Mucosa of descending colon (tissue), 3 donors: ENCODE measurements around the gene VPS35L. TPM values are rescaled to one million over a fixed set of nuclear protein-coding genes. Genes with fewer than 3 reads are reported as not detected.

ENCODE experiments used
- ATAC-seq: fragments of 200-7000 bp; cut with Tn5 transposase; one replicate; pipeline ENCODE4 v1.9.1; 2020; ENCODE audit warnings: mild to moderate bottlenecking, moderate library complexity
- DNase-seq, 3 donors: peaks; one replicate each; pipeline ENCODE4 v3.0.0-alpha.2; 2020
- H3K36me3 ChIP-seq: fragments of 200-600 bp; one replicate; pipeline ENCODE4 v1.8.0; 2021; ENCODE audit warnings: low read depth, mild to moderate bottlenecking
- H3K4me1 ChIP-seq: fragments of 200-600 bp; one replicate; pipeline ENCODE4 v1.8.0; 2021; ENCODE audit warnings: low read depth, mild to moderate bottlenecking
- H3K4me3 ChIP-seq: fragments of 200-600 bp; one replicate; pipeline ENCODE4 v1.8.0; 2021; ENCODE audit warnings: mild to moderate bottlenecking
- H3K9me3 ChIP-seq: fragments of 200-600 bp; one replicate; pipeline ENCODE4 v1.8.0; 2021; ENCODE audit warnings: mild to moderate bottlenecking
- intact Hi-C, 2 donors: fragments of 100-400 bp; cut with DNase I in 1 of 2; cut with micrococcal nuclease in 1 of 2; formaldehyde crosslinking; loops; one replicate each; pipeline versions ENCODE4 v1.11.0 to v1.11.1; 2022; cut with DNase I, micrococcal nuclease
- total RNA-seq, 3 donors: library from RNA; stranded (reverse); fragmentation: NEBNext Ultra II Directional in 2 of 3; extraction: Animal tissue kit (Norgen Biotek cat#: 25700) in 2 of 3; gene quantifications; one replicate each; pipeline versions ENCODE4 v1.2.1 to v1.2.4, GENCODE V29; 2021 to 2023
- TF ChIP-seq, protein P1 (sequence below): fragments of 200-600 bp; IDR thresholded peaks from one replicate; pipeline ENCODE4 v1.8.0; 2022; ENCODE audit warnings: antibody characterized with exemption, mild to moderate bottlenecking
- donor health status: DM: no; HTN: no; CAD: no; lungs with moderate emphysema.
- donor health status: DM: no; HTN: no; CAD: no.
- donor health status: DM: no; HTN: yes; CAD: no.

VPS35L gene
- total RNA-seq, 3 donors from 2014 or later = 47.2 to 61.7 (median 61.4) TPM

DNA sequence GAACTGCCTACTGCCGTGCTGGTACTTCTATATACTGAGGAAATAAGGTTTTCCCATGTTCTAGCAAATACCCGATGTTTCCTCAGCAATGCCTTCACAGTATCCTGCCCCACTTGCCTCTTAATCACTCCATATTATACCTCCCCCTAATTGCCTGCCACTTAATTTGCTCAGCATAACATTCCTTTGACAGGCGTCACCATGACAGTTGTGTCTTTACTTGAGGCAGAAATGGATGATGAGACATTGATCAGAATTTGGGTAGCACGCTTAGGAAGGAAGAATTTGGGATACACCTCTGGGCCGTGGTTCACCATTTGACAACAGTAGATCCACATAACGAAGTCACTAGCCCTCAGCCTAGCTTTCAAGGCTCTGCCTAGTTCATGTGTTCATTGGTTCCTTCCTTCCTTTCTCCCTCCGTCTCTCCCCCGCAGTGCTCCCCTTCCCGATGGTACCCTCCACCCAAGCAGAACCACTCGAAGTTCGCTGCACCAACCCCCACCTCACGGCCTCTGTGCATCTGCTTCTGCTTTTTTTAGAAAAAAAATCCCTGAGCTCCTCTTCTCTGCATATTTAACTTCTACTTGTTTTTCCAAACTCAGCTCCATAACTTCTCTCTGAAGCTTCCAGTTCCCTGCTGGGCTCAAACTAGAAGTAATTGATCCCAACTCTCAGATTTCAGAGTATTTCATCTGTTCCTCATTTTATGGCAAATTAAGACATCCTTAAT is 182.0 kb downstream of the VPS35L start:
- no peak for ATAC-seq
- no peak overlapping the region for H3K4me3 ChIP-seq
- TF ChIP-seq, protein P1, sequence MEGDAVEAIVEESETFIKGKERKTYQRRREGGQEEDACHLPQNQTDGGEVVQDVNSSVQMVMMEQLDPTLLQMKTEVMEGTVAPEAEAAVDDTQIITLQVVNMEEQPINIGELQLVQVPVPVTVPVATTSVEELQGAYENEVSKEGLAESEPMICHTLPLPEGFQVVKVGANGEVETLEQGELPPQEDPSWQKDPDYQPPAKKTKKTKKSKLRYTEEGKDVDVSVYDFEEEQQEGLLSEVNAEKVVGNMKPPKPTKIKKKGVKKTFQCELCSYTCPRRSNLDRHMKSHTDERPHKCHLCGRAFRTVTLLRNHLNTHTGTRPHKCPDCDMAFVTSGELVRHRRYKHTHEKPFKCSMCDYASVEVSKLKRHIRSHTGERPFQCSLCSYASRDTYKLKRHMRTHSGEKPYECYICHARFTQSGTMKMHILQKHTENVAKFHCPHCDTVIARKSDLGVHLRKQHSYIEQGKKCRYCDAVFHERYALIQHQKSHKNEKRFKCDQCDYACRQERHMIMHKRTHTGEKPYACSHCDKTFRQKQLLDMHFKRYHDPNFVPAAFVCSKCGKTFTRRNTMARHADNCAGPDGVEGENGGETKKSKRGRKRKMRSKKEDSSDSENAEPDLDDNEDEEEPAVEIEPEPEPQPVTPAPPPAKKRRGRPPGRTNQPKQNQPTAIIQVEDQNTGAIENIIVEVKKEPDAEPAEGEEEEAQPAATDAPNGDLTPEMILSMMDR = no peak
- no peaks in the 10 kb centered on the region for H3K36me3 ChIP-seq
- no peak for DNase-seq
- intact Hi-C loops = no loop called here
- H3K4me1 ChIP-seq = no peaks in the 10 kb centered on the region
- H3K9me3 ChIP-seq = no peaks in the 10 kb centered on the region

GRCh38 chr16:19741354-19741753 is 185.9 kb downstream of the VPS35L start:
- intact Hi-C loops = no loop called here

DNA sequence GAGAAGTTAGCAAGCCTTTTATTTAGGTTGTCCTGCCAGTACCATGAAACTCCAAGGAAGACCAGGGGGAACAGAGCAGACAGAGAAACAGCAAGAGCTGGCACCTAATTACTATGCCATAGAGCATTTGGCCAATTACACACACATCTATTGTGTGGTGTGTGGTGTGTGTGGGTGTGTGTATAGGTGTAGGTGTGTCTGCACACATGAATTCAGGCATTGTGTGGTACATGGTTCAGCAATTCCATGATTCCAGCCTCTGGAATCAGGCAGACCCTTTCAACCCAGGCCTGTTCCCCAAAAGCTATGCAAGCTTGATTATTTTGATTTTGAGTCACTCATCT is 188.3 kb downstream of the VPS35L start:
- H3K4me1 ChIP-seq = peaks cover 13% of the 10 kb centered on the region
- no peak overlapping the region for H3K4me3 ChIP-seq
- H3K36me3 ChIP-seq = no peaks in the 10 kb centered on the region
- no peak for DNase-seq
- H3K9me3 ChIP-seq = no peaks in the 10 kb centered on the region
- intact Hi-C loops = no loop called here
- TF ChIP-seq, protein P1 = no peak
- ATAC-seq = peak; percentile 57

More at GRCh38 chr16:19741354-19741753, 185.9 kb downstream of the VPS35L start:
- ATAC-seq = no peak
- DNase-seq = no peak
- Histone ChIP-seq H3K36me3 (no peaks in the 10 kb centered on the region), H3K4me3 (no peak overlapping the region), H3K9me3 (no peaks in the 10 kb centered on the region), H3K4me1 (peaks cover 13% of the 10 kb centered on the region)
- TF ChIP-seq, protein P1 = no peak

- Histone ChIP-seq H3K36me3 (no peaks in the 10 kb centered on the region), H3K4me3 (no peak overlapping the region), H3K4me1 (peaks cover 13% of the 10 kb centered on the region), H3K9me3 (no peaks in the 10 kb centered on the region)
- DNase-seq = no peak
- intact Hi-C loops = no loop called here
- peak; percentile 72 for ATAC-seq
- TF ChIP-seq, protein P1 = no peak
Observed at GRCh38 chr16:19744670-19745069, 189.2 kb downstream of the VPS35L start.

DNA sequence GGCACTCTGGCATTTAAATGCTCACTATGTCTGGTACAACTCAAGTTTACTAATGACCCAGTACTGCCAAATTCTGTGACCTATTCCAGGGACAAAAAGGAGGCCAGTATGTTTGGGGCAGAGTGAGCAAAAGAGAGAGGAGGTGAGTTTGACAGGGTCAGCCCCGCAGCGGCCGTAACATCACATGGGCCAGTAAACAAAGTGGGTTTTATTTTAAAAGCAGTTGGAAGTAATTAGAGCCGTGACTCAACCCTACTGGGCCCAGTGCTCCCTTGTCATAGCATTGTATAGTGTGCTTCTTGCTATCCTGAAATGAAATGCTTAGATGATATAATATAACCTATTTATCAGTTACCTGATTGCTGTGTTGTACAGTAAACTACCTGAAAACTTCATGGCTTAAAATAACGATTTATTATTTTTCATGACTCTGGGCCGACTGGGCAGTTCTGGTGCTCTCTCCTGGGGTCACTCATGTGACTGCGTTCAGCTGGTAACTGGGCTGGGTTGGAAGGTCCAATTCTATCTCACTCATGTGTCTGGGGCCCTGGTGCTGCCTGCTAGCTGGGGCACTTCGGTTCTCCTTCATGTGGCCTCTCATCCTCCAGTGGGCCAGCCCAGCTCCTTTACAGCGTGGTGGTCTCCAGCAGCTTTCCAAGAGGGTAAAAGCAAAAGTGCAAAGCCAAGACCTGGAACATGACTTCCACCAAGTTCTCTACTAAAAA is 189.9 kb downstream of the VPS35L start:
- Histone ChIP-seq H3K4me3 (no peak overlapping the region), H3K4me1 (peaks cover 13% of the 10 kb centered on the region), H3K9me3 (no peaks in the 10 kb centered on the region), H3K36me3 (no peaks in the 10 kb centered on the region)
- TF ChIP-seq, protein P1 = no peak
- intact Hi-C loops = no loop called here
- ATAC-seq = no peak
- no peak for DNase-seq
